UCSD-AML1 (cell line): Measurements from ENCODE around the gene ANO1.

Experiments used
- DNase-seq: peaks from one replicate; lab custom pipeline; 2025; ENCODE audit not compliant: unreplicated experiment; lab: John Stamatoyannopoulos, UW

ANO1 gene

GRCh38 chr11:70050243-70050642 is 27.9 kb upstream of the ANO1 start:
- no peak for DNase-seq

GRCh38 chr11:70054004-70054403 is 24.1 kb upstream of the ANO1 start:
- no peak for DNase-seq

- no peak for DNase-seq
Observed at GRCh38 chr11:70055444-70055843, 22.7 kb upstream of the ANO1 start.

- DNase-seq: no peak
Observed at GRCh38 chr11:70057080-70057479, 21.0 kb upstream of the ANO1 start.

- DNase-seq: no peak
Observed at GRCh38 chr11:70059971-70060370, 18.1 kb upstream of the ANO1 start.

GRCh38 chr11:70060611-70061293 is 17.4 kb upstream of the ANO1 start:
- no peak for DNase-seq

- no peak for DNase-seq
Observed at GRCh38 chr11:70061734-70062133, 16.4 kb upstream of the ANO1 start.

- no peak for DNase-seq
Observed at GRCh38 chr11:70063121-70063520, 15.0 kb upstream of the ANO1 start.

- DNase-seq: no peak
Observed at GRCh38 chr11:70063555-70063954, 14.6 kb upstream of the ANO1 start.

GRCh38 chr11:70064008-70064725 is 13.9 kb upstream of the ANO1 start:
- DNase-seq: no peak

- DNase-seq: no peak
Observed at GRCh38 chr11:70064726-70065317, 13.3 kb upstream of the ANO1 start.

- DNase-seq: no peak
Observed at GRCh38 chr11:70065318-70066135, 12.6 kb upstream of the ANO1 start.

GRCh38 chr11:70066136-70066520 is 12.0 kb upstream of the ANO1 start:
- no peak for DNase-seq

- DNase-seq: no peak
Observed at GRCh38 chr11:70066628-70067027, 11.5 kb upstream of the ANO1 start.

- no peak for DNase-seq
Observed at GRCh38 chr11:70067036-70067435, 11.1 kb upstream of the ANO1 start.

- DNase-seq: no peak
Observed at GRCh38 chr11:70067591-70068341, 10.4 kb upstream of the ANO1 start.

- no peak for DNase-seq
Observed at GRCh38 chr11:70068345-70068744, 9.8 kb upstream of the ANO1 start.

- no peak for DNase-seq
Observed at GRCh38 chr11:70068950-70069349, 9.2 kb upstream of the ANO1 start.

GRCh38 chr11:70070706-70071105 is 7.4 kb upstream of the ANO1 start:
- no peak for DNase-seq

GRCh38 chr11:70071996-70072395 is 6.1 kb upstream of the ANO1 start:
- DNase-seq: no peak

GRCh38 chr11:70072461-70072860 is 5.7 kb upstream of the ANO1 start:
- no peak for DNase-seq
